H9 (cell line): ENCODE data around the gene ZNF521. TPM values are rescaled to one million over a fixed set of nuclear protein-coding genes. Genes with fewer than 3 reads are reported as not detected.

Experiments used
- DNase-seq: peaks from one replicate; pipeline ENCODE4 v3.0.0-alpha.2; 2017
- H2AFZ ChIP-seq: one replicate; pipeline ENCODE4 v1.6.1; 2013; ENCODE audit warnings: mild to moderate bottlenecking, low read length, control low read depth, moderate library complexity
- H2AK5ac ChIP-seq: 2 replicates; pipeline ENCODE4 v1.6.1; 2013; ENCODE audit warnings: low read length, control low read depth, mixed read lengths; ENCODE audit not compliant: insufficient read length
- H2BK120ac ChIP-seq: one replicate; pipeline ENCODE4 v1.6.1; 2013; ENCODE audit warnings: low read depth, mild to moderate bottlenecking, low read length, control low read depth, inconsistent platforms; ENCODE audit not compliant: poor library complexity, severe bottlenecking
- H2BK12ac ChIP-seq: 2 replicates; pipeline ENCODE4 v1.6.1; 2013; ENCODE audit warnings: low read length, control low read depth, mixed read lengths, low read depth; ENCODE audit not compliant: insufficient read length
- H2BK15ac ChIP-seq: 2 replicates; pipeline ENCODE4 v1.6.1; 2013; ENCODE audit warnings: low read depth, low read length, control low read depth
- H2BK20ac ChIP-seq: one replicate; pipeline ENCODE4 v1.6.1; 2013; ENCODE audit warnings: low read depth, mild to moderate bottlenecking, low read length, control low read depth, inconsistent platforms; ENCODE audit not compliant: poor library complexity, severe bottlenecking
- H2BK5ac ChIP-seq: 2 replicates; pipeline ENCODE4 v1.6.1; 2013; ENCODE audit warnings: low read length, control low read depth, mixed read lengths; ENCODE audit not compliant: insufficient read length
- H3K14ac ChIP-seq: 2 replicates; pipeline ENCODE4 v1.6.1; 2013; ENCODE audit warnings: low read length, control low read depth; ENCODE audit not compliant: insufficient read depth
- H3K18ac ChIP-seq: 2 replicates; pipeline ENCODE4 v1.6.1; 2013; ENCODE audit warnings: low read depth, mild to moderate bottlenecking, mixed read lengths, low read length, control low read depth; ENCODE audit not compliant: insufficient read length
- H3K23ac ChIP-seq: 2 replicates; pipeline ENCODE4 v1.6.1; 2013; ENCODE audit warnings: low read length, control low read depth, mixed read lengths, low read depth; ENCODE audit not compliant: insufficient read length
- H3K23me2 ChIP-seq: 2 replicates; pipeline ENCODE4 v1.6.1; 2013; ENCODE audit warnings: low read depth, mild to moderate bottlenecking, mixed read lengths, low read length, control low read depth; ENCODE audit not compliant: insufficient read length, poor library complexity, severe bottlenecking
- H3K27ac ChIP-seq: 2 replicates; pipeline ENCODE4 v1.5.1; 2013; ENCODE audit warnings: low read length, control low read depth, mixed read lengths, low read depth; ENCODE audit not compliant: insufficient read length
- H3K27me3 ChIP-seq: 2 replicates; pipeline ENCODE4 v1.6.1; 2013; ENCODE audit warnings: low read length, control low read depth, inconsistent platforms; ENCODE audit not compliant: insufficient read depth
- H3K4ac ChIP-seq: 2 replicates; pipeline ENCODE4 v1.6.1; 2013; ENCODE audit warnings: low read depth, mild to moderate bottlenecking, control low read depth, inconsistent platforms, low read length, moderate library complexity
- H3K4me1 ChIP-seq: 2 replicates; pipeline ENCODE4 v1.6.1; 2013; ENCODE audit warnings: low read length, control low read depth, inconsistent platforms; ENCODE audit not compliant: insufficient read depth
- H3K4me2 ChIP-seq: 2 replicates; pipeline ENCODE4 v1.6.1; 2013; ENCODE audit warnings: low read length, control low read depth, mixed read lengths; ENCODE audit not compliant: insufficient read length, insufficient read depth
- H3K56ac ChIP-seq: 2 replicates; pipeline ENCODE4 v1.6.1; 2013; ENCODE audit warnings: low read depth, mild to moderate bottlenecking, mixed read lengths, low read length, control low read depth; ENCODE audit not compliant: insufficient read length
- H3K79me1 ChIP-seq: 2 replicates; pipeline ENCODE4 v1.6.1; 2013; ENCODE audit warnings: low read depth, mild to moderate bottlenecking, moderate library complexity, low read length, control low read depth, inconsistent platforms; ENCODE audit not compliant: insufficient read depth, poor library complexity, severe bottlenecking
- H3K79me2 ChIP-seq: 2 replicates; pipeline ENCODE4 v1.6.1; 2013; ENCODE audit warnings: low read length, control low read depth, inconsistent platforms; ENCODE audit not compliant: insufficient read depth
- H3K9ac ChIP-seq: 2 replicates; pipeline ENCODE4 v1.6.1; 2013; ENCODE audit warnings: low read length, control low read depth, mixed read lengths; ENCODE audit not compliant: insufficient read length; ENCODE audit errors: extremely low read depth
- H3K9me3 ChIP-seq: one replicate; pipeline ENCODE4 v1.6.1; 2013; ENCODE audit warnings: low read depth, low read length, inconsistent platforms; ENCODE audit not compliant: control insufficient read depth
- H3T11ph ChIP-seq: one replicate; pipeline ENCODE4 v1.6.1; 2013; ENCODE audit warnings: mild to moderate bottlenecking, low read length, control low read depth, inconsistent platforms
- H4K20me1 ChIP-seq: one replicate; pipeline ENCODE4 v1.6.1; 2013; ENCODE audit not compliant: control insufficient read depth, insufficient read length, insufficient read depth
- H4K5ac ChIP-seq: 2 replicates; pipeline ENCODE4 v1.6.1; 2013; ENCODE audit warnings: low read depth, mild to moderate bottlenecking, mixed read lengths, low read length, control low read depth; ENCODE audit not compliant: insufficient read length
- H4K8ac ChIP-seq: replicated peaks from 2 replicates; pipeline ENCODE4 v1.6.1; 2013; ENCODE audit warnings: low read length, control low read depth, mixed read lengths, low read depth; ENCODE audit not compliant: insufficient read length
- H4K91ac ChIP-seq: 2 replicates; pipeline ENCODE4 v1.6.1; 2013; ENCODE audit warnings: low read depth, mild to moderate bottlenecking, moderate library complexity, mixed read lengths, low read length, control low read depth; ENCODE audit not compliant: insufficient read length
- H3K27ac Mint-ChIP-seq, 3 experiments: 2 replicates in 2 of 3; 3 replicates in 1 of 3; pipeline ENCODE4 v1.8.0; 2020 to 2021; ENCODE audit warnings: mixed read lengths in 3 of 3, mild to moderate bottlenecking in 1 of 3, moderate library complexity in 1 of 3
- H3K27me3 Mint-ChIP-seq: 2 replicates; pipeline ENCODE4 v1.8.0; 2021; ENCODE audit warnings: low read depth, mild to moderate bottlenecking, moderate library complexity, mixed read lengths
- H3K36me3 Mint-ChIP-seq, 3 experiments: 2 replicates in 2 of 3; 3 replicates in 1 of 3; pipeline ENCODE4 v1.8.0; 2020 to 2021; ENCODE audit warnings: low read depth in 3 of 3, mixed read lengths in 3 of 3; ENCODE audit not compliant: insufficient read depth in 1 of 3
- H3K4me1 Mint-ChIP-seq, 2 experiments: 2 replicates each; pipeline ENCODE4 v1.8.0; 2020; ENCODE audit warnings: mixed read lengths in 2 of 2
- H3K4me3 Mint-ChIP-seq, 2 experiments: 2 replicates in 1 of 2; 3 replicates in 1 of 2; pipeline ENCODE4 v1.8.0; 2020 to 2021; ENCODE audit warnings: mild to moderate bottlenecking in 2 of 2, mixed read lengths in 2 of 2, moderate library complexity in 1 of 2
- H3K9me3 Mint-ChIP-seq, 2 experiments: 2 replicates in 1 of 2; 3 replicates in 1 of 2; pipeline ENCODE4 v1.8.0; 2020; ENCODE audit warnings: mild to moderate bottlenecking in 2 of 2, mixed read lengths in 2 of 2, moderate library complexity in 1 of 2
- WGBS: extraction: QIAGEN DNeasy Blood & Tissue Kit; methylation state at CpG from one replicate; pipeline ENCODE4 v1.1.7; 2013; ENCODE audit warnings: missing lambda C conversion rate, low lambda C conversion rate, mixed read lengths; ENCODE audit not compliant: insufficient read length; ENCODE audit errors: extremely low coverage; 5-methylcytosine and 5-hydroxymethylcytosine counted together
- total RNA-seq: library from RNA; stranded (reverse); gene quantifications from 2 replicates; pipeline ENCODE4 v1.2.1, GENCODE V29; 2021
- TF ChIP-seq, protein P1 (sequence below): fragments of 200-600 bp; sonication (generic); conservative IDR thresholded peaks from 3 replicates; pipeline ENCODE4 v1.8.0; 2021; ENCODE audit warnings: antibody characterized with exemption, mild to moderate bottlenecking

ZNF521 gene
- total RNA-seq, 1 experiment from 2014 or later = 3.3 TPM

GRCh38 chr18:25282282-25282681 lies 69.7 kb downstream of the ZNF521 start:
- no peaks in the 10 kb centered on the region for H3K27me3 ChIP-seq
- no peaks in the 10 kb centered on the region for H3K79me1 ChIP-seq
- H4K8ac ChIP-seq = no peak overlapping the region
- H3K79me2 ChIP-seq = no peaks in the 10 kb centered on the region
- H2BK15ac ChIP-seq = no peak overlapping the region
- TF ChIP-seq, protein P1, sequence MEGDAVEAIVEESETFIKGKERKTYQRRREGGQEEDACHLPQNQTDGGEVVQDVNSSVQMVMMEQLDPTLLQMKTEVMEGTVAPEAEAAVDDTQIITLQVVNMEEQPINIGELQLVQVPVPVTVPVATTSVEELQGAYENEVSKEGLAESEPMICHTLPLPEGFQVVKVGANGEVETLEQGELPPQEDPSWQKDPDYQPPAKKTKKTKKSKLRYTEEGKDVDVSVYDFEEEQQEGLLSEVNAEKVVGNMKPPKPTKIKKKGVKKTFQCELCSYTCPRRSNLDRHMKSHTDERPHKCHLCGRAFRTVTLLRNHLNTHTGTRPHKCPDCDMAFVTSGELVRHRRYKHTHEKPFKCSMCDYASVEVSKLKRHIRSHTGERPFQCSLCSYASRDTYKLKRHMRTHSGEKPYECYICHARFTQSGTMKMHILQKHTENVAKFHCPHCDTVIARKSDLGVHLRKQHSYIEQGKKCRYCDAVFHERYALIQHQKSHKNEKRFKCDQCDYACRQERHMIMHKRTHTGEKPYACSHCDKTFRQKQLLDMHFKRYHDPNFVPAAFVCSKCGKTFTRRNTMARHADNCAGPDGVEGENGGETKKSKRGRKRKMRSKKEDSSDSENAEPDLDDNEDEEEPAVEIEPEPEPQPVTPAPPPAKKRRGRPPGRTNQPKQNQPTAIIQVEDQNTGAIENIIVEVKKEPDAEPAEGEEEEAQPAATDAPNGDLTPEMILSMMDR = no peak
- no peak overlapping the region for H3K4me2 ChIP-seq
- no peak for DNase-seq
- no peaks in the 10 kb centered on the region for H3K9me3 ChIP-seq
- no peak overlapping the region for H2AK5ac ChIP-seq
- no peak overlapping the region for H3T11ph ChIP-seq
- H3K23ac ChIP-seq = no peak overlapping the region
- H3K4me3 Mint-ChIP-seq = no peak overlapping the region
- H3K4me1 Mint-ChIP-seq = peaks cover 20 to 25% of the 10 kb centered on the region in 2 experiments
- no peak overlapping the region for H3K9ac ChIP-seq
- H3K27me3 Mint-ChIP-seq = no peaks in the 10 kb centered on the region; the same call in 1 of the 2 replicates
- H3K27ac ChIP-seq = no peak overlapping the region
- H3K4me1 ChIP-seq = peaks cover 7% of the 10 kb centered on the region; the same call in 1 of the 2 replicates
- no peaks in the 10 kb centered on the region for H4K20me1 ChIP-seq
- H4K5ac ChIP-seq = no peak overlapping the region
- no peak overlapping the region for H2BK20ac ChIP-seq
- no peaks in the 10 kb centered on the region; a peak in 1 of 5 replicates for H3K9me3 Mint-ChIP-seq
- no peak overlapping the region for H3K4ac ChIP-seq
- no CpG with 5 or more reads among the region's 8 CpGs for WGBS
- H3K27ac Mint-ChIP-seq = no peak overlapping the region
- no peaks in the 10 kb centered on the region for H3K36me3 Mint-ChIP-seq
- no peak overlapping the region for H2BK120ac ChIP-seq
- H3K18ac ChIP-seq = no peak overlapping the region
- H2AFZ ChIP-seq = no peak overlapping the region
- no peak overlapping the region for H3K56ac ChIP-seq
- no peak overlapping the region for H3K14ac ChIP-seq
- no peak overlapping the region for H4K91ac ChIP-seq
- H2BK5ac ChIP-seq = no peak overlapping the region
- H2BK12ac ChIP-seq = no peak overlapping the region
- no peaks in the 10 kb centered on the region for H3K23me2 ChIP-seq
